ENCODE results near the gene KAZN.

The KAZN gene

DNA sequence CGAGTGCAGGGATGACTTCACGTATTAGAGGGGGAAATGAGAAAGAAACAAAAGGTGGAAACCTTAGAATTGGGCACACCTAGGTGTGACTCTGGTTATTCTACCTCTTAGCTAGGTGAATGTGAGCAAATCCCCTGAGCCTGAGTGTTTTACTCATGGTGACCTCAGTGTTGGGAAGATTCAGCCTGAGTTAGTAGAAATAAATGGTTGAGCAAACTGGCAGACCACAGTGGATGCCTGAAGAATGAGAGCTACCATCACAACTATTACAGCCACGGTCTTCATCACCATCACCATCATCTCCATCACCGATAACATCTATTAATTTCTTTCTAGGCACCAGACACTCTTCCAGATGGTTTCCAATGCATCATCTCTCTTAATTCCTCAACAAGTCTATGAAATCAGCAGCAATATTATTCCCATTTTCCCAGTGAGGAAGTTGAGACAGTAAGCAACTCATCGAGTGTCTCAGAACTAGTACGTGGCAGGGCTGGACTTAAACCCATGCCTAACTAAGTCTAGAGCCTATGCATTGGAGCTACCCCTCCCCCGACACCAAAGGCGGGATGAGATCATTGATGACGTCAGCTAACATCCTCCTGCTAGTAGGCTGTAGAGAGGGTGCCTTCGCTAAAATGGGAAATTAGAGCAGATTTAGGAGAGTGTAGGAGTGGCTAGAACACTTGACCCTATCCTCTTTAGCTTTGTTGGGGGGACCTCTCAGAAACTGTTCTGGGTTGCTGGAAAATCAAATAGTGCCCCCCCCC, 7.9 kb upstream of the KAZN start:
- no peak for DNase-seq

DNA sequence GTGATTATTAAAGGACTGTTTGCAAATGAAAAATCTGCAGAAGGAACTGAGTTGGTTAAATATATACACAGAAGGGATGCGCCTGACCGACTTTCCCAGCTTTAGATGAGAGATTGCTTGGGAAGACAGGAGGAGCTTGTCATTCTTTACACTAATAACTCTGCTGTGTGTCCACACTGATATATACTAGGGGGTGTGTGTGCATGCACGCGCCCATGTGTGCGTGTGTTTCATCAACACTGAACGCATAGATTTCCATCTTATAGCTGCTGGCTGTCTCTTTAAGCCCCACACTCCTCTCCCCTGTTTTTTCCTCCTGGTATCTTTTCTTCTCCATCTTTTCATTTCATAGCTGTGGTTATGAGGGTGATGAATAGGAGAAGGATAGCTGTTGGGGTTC, 6.9 kb upstream of the KAZN start:
- DNase-seq: no peak

DNA sequence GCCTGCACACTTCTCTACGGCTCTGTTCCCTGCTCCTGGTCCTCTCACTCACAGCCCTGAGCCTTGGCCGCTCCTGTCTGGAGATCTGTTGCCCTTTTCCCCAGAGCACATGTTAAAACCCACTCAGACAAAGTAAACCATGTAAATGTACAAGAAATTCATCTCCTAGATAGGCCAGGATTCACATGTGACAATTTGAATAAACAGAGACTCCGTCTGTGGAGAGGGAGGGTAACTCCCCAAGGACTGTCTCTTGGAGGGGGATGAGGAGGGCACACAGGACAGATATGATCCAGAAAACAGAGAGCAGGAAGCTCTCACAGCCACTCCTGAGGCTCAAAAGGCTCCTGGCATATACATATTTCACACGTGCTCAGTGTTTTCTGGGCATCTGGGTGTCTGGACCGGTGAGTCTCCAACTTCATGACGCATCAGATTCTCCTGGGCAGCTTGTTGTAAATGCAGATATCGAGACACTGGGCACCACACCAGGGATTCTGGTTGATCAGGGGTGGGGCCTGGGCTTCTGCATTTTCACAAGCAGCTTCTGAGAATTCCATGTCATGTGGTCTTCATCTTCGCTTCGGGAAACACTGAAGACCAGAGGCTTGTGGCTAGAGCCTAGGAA, 6.4 kb upstream of the KAZN start:
- DNase-seq: no peak

DNA sequence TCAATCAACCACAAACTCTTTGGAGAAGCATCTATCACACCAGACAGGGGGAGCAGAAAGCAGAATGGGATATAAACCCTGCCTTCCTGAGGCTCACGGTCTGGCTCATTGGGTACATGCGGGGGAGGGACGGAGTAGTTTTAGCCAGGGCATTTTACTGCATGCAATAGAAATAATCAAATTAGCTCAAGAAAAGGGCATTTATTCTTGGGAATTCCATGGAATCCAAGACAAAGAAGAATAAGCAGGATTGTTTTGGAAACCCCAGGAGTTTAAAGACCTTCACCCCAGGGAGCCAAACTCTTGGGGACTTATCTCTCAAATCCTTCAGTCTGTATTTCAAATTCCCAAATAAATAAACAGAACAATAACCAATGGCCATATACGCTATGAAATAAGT, 5.2 kb upstream of the KAZN start:
- DNase-seq: no peak

DNA sequence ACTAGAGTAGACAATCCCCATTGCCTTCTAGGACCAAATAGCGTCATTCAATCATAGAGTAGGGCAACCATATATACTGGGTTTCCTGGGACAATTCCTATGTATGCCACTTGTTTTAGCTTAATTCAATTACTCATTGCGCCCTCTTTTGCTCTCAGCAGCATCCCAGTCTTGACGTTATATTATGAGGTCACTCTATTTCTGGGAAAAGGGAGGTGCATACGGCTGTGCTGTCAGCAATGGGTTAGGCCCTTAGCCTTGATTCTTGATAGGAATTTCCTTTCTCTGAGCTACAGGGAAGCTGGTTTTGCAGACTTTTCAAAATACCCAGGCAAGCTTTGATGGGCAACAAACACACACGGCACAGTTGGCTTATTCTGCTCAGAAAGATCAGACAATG, 4.4 kb upstream of the KAZN start:
- no peak for DNase-seq

DNA sequence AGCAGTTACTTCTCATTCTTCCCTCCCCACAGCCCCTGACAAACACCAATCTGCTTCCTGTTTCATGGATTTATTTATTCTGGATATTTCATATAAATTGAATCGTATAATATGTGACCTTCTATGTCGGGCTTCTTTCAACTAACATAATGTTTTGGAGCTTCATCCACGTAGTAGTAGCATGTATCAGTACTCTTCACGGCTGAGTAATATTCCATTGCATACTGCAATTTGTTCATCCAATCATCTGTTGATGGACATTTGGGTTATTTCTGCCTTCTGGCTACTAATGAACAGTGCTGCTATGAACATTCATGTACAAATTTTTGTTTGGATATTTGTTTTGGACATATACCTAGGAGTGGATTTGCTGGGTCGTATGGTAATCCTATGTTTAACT, 1.9 kb upstream of the KAZN start:
- DNase-seq: no peak

DNA sequence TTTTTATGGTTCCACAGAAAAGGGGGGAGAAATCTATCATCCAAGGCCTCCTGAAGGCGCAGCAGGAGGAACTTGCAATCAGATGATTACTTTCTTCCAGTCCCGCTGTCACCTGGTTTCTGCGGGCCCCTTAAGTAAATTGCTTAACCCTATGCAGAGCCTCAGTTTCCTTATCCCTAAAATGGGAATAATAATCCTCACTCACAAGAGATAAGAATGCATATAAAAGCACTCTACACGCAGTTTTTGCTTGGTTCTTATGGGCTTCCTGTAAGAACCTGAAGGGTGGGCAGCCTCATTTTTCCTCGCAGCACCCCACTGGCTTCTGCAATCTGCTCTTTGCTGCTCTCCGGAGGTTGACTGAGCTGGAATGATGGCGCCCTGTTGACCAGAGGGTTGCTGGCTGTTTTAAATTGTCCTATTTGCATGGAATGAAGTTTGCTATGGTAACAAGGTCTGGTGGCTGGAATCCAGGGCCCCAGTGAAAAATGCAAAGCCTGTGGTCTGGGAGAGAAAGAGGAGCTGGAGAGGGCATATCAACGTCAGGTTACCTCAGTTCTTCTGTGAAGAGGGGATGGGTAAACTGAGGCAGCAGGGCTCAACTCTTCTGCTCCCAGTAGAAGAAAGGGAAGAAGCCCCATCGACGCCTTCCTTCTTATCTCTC, 1.0 kb upstream of the KAZN start:
- DNase-seq: no peak

DNA sequence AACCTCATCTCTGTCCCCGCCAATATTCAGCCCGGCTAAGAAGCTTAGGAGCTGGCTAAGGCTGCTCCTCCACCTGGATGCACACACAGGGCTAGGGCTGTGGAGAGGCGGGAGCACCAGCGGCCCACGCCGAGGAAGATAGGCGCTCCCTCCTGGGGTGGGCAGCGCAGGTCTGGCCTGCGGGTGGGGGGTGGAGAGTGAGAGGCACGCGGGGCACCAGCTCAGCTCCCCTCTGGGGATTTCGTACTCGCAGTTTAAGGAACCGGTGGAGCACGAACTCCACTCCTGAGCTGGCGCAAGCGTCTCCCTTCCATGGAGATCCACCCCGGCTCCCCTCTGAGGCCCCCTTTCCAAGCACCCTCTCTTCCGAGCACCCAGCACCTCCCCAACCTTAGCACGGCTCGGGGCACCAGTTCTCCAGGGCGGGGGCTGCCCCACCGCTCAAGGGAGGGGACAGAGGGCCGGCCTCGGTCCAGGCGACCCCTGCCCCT, 433 bp upstream of the KAZN start:
- no peak for DNase-seq

DNA sequence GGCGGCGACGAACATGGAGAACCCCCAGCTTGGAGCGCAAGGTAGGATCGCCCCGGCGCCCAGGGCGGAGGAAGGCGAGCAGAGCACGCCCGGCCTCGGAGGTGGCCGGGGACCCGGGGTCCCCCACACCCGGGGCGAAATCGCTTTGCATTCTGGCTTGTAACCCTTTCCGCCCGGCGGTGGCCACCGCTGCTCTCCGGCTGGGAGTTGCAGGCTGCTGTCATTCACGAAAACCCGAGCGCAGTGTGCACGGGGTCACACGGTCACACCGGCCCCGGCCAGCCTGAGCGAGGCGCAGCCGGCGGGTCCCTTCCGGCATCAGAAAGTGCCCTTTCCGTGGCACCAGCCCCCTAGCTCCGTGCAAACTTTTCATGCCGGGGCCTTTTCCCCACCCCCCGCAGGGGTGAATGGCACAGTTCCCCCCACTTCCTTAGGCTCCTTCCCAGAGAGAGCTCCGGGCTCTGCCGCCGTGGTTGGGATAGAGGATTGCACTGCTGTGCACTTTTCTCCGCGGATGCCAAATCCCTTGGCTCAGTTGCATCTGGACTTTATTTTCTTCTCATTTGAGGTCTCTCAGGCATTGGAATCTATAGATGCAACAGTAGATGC, 802 bp downstream of the KAZN start:
- DNase-seq: no peak

DNA sequence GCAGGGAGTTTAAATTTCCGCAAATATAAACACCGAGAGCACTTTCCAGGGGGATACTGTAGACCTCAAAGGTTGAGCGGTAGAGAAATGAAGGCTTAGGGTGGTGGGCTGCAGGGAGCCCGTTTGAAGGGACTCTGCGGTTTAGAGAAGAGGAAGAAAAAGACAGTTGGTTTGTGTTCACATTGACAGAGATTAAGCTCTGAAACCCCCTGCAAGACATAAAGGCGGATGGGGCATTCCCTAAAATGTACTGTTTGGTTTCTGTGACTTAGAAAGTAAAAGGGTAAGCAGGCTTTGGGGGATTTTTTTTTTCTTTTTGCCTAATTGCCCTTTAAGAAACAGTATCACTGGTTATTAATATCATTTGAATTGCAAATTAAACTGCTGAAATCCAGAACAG, 1.3 kb downstream of the KAZN start:
- no peak for DNase-seq

DNA sequence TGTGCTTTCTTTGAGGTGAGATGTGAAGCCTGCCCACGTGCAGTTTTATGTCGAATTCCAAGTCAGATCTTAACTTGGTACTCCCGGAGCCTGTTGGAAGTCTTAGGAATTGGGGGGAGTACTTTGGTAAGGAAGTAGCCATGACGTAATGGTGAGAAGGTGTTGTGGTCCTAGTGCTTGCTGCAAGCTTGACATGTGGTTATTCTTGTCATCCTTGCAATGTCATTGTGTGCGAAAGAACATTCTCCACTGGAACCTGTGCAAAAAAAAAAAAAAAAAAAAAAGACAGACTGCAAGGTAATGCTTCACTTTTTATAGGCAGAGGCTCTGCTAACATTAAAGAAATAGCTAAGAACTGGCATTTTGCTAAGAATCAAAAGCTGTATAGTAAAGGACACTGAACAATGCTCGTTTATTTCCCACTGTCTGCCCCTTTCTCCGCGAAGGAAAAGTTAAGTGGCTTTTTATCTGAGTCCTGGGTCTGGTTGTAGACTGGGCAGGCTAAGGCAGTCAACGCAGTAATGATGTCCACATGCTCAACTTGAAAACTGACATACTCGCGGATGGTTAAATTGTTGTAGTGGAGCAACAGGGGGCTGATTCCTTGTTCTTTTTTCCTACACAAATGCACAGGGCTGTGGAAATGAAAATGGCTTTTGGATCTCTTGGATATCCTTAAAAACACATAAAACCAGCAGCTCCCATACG, 2.1 kb downstream of the KAZN start:
- no peak for DNase-seq

DNA sequence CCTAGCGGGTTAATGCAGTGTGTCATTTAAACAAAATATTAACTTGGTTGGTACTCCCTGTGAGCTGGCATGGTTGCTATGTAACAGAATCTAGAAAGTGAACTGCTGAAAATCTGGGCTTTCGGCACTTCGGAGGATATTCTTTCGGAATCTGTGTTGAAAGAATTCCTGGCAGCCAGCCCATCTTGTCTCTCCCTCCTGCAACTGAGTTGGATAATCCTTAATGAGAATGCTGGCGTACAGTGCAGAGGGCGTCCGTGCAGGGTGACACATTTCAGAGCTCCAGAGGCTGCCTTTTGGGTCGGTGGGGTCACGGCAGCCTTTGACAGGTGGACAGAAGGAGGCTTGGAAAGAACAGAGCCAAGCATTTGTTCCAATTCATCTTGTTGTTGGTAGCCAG, 3.7 kb downstream of the KAZN start:
- DNase-seq: no peak

DNA sequence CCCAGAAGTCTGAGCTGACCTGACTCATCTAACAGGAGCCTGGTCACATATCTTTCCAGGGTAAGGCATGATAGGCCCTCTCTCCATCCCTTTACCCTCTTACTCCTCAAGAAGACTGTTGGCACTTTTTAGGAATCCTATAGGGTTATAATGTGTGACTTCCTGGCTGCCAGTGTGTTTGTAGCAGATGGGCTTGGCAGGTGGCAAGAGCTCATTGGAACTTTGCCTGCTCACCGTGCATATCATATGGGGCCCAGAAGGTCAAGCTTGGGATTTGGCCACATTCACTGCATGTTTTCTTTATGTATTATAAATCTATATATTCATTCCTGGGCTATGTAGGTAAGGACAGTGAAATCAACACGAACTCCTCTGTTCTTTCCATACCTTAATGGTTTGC, 5.2 kb downstream of the KAZN start:
- DNase-seq: no peak

DNA sequence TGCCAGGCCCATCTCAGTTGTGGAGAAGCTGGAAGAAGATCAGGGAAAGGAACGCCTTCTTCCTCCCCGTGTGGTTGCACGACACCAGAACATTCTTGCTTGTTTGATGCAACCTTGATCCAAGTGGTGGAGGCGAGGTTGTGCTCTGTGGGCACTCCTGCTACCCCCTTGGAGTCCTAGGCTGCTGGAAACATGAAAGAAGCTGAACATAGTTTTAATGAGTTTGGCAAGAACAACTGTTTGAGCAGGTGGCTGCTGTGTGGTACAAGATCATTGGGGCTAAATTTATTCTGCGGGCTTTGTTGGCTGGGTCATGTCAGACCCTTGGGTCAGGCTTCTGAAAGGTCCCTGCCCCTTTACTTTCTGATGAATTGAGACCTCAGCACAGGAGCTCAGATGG, 5.9 kb downstream of the KAZN start:
- DNase-seq: no peak

DNA sequence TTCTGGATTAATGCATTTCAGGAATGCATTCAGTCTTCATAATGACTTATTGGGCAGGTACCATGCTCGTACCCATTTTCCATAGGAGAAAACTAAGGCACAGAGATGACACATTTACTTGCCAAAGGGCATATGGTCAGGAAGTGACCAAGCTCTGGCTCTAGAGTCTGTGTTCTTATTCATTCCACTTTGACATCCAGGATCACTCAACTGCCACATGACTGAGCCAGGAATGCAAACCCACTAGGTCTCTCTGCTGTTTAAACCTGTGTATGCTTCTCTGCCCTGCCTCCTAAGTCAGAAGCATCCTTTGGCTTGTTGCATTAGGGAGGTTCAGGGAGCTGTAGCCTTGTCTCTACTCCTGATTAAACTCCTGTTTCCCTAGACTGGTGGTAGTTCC, 7.5 kb downstream of the KAZN start:
- DNase-seq: no peak

DNA sequence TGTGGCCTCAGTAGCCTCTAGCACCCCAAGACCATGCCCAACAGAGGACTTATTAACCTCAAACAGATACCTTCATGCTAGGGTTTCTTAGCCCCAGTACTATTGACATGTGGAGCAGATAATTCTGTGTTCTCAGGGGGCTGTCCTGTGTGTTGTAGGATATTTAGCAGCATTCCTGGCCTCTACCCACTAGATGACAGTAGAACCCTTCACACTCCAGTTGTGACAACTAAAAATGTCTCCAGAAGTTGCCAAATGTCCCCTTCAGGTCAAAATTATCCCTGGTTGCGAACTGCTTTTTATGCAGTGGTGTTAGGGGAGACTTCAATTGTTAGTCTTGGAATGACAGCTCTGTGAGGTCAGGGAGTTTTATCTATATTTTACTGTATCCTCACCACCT, 8.1 kb downstream of the KAZN start:
- DNase-seq: no peak

DNA sequence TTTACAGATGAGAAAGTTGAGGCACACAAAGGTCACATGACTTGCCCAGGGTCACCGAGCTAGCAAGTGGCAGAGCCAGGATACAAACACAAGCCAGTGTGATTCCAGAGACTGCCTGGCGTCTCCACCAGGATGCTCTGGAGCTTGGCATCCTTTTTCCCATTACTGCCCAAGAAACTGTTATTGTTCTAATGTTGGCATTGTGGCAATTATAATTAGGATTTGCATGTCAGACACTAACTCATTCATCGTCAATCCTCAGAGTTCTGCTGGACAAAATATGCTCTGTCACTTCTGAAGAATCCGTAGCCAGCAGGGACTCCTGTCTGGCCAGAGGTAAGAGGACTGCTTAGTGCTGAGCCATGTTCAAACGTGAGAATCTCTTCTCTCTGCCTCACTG, 8.8 kb downstream of the KAZN start:
- DNase-seq: no peak

DNA sequence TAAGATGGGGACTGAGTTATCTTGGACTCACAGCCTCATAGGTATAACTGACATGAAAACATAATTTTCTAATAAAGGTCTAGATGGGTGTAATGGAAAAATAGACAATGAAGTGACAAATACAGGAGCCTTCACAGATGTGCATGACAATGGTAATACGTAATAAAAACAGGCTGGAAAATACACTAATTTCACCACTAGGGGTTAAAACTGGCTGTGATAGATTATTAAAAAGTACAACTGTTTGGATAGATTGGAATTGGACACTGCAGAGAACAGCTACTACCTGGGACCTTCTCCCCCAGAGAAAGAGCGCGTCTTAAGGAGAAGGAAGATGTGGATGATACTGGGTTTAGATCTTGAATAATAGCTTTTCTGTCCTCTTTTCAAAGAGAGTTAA, 9.8 kb downstream of the KAZN start:
- DNase-seq: no peak

DNA sequence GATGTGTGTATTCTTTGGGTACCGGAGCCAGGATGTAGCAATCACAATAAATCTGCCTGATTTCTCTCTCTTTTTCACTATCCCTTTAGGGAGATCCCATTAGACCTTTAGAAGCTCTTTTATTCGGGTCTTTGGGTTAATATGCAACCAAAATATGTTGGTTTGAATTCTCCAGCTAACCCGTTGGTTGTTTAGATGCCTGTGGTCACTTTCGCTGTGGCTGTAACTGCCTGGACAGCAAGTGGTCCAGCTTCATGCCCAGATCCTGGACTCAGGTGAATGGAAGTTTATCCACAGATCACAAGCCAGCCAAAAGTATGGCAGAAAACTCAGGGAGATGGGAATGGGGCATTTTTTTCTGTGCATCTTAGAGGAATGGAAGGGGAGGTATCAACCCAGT, 12.3 kb downstream of the KAZN start:
- no peak for DNase-seq

DNA sequence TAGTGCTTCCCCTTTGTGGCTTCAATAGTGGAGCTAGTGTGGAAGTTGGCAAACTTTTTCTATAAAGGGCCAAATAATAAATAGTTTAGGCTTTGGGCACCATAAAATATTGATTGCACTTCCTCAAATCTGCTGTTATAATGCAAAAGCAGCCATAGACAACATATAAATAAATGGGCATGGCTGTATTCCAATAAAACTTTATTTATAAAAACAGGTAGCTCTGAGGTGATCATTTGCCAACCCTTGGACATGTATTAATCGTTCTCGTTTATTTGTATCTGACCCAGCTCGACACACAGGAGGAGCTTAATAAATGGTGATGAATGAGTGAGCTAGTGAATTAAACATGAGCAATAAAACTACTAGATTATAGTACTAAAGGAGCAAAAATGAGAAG, 13.3 kb downstream of the KAZN start:
- DNase-seq: no peak

DNA sequence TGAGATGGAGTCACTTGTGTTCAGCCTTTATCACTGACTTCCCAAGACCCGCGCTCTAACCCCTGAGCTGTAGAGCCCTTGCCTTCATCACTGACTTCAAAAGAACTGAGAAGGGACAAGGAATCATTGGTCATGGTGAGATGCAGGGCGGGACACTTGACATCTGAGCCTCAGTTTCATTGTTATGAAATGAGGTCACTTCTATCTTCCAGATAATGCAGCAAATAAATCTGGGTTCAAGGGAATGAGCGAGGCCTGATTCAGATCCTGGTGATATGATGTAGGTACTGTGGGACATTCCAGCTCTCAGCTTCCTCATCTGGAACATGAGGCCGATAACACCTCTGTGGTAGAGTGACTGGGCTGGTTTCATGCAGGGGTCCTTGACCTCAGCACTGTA, 13.8 kb downstream of the KAZN start:
- no peak for DNase-seq

DNA sequence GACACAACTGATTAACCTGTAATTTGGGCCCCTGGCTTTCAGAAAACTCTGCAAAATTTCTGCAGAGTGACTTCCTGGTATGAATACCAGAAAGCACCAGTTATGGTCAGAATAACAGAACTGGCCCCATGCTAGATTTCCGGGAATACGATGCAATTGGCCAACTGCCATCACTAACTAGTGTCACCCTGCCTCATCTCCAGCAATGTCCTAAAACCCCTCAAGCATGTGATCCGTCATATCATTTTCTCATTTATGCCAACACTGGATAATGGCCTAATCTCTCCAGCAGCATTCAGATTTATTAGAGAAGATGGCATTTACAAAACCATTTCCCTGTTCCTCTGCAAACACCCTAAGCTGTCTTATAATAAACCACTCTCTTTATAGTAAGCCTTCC, 15.4 kb downstream of the KAZN start:
- no peak for DNase-seq

DNA sequence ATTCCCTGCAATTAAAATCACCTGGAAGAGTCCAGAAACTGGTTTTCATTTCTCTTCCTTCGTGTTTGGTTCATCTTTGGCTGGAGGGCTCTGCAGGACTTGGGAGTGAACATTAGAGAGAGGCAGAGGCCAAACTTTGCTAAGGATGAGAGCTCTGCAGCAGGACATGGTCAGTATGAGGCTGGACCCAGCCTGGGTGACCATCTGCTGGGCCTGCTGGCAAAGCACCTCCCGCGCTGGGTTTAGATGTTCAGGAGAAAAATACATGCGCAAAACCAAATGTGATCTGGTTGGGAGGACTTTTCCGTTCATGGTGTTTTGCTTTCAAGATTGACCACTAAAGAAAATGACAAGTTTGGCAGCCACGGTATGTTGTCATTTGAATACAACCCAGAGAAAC, 15.9 kb downstream of the KAZN start:
- no peak for DNase-seq
